ENCODE data around the gene CAPN10.

Gene CAPN10

DNA sequence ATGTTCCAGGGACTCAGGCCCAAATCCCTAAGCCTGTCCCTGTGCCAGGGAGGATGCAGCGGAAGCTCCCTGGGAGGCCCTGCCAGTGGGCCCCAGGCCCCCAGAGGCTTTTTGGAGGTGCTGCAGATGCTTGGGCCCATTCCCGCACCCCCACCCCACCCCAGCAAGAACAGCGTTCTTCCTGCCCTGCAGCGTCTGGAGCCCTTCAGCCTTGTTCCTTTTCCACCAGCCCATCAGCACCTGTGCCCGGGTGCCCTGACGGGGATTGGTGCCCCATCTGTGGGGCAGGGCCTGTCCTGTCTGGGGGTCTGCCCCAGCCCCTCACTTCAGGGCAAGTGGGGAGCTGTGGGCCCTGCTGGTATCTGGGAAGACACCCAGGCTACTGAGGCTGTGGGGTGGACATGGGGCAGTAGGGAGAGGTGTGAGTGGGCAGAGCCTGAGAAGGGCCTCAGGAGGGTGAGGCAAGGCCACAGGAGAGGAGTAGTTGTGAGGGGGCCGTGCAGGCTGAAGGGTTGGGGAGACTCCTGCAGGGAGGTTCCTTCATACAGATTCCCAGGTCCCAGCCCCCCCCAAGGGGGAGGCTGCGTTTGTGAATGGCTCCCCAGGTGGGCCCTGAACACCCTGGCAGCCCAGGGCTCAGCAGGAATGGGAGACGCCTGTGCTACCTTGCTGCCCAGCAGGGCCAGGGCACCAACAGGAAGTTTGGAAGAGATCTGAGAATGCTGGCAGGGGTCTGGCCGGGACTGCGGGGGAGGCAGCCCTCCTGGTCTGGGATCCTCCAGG lies 15.8 kb upstream of the CAPN10 start:
- no peaks in the 10 kb centered on the region for H3K36me3 ChIP-seq (ENCODE audit: insufficient read depth, low read length)
- H3K27ac ChIP-seq, result no peak overlapping the region
- no peaks in the 10 kb centered on the region for H3K9me3 ChIP-seq (ENCODE audit: low read depth, low read length)
- no peak overlapping the region for H3K4me3 ChIP-seq
- TF ChIP-seq FOXP2 (optimal IDR thresholded peaks at IDR 0.05; ENCODE audit: control extremely low read depth, extremely low read length, insufficient read depth) (no peak), EZH2 (IDR thresholded peaks at IDR 0.05) (no peak)
- H3K9ac ChIP-seq (ENCODE audit: insufficient read length), result no peak overlapping the region
- no peak for DNase-seq (ENCODE audit: low read depth, low spot score)

DNA sequence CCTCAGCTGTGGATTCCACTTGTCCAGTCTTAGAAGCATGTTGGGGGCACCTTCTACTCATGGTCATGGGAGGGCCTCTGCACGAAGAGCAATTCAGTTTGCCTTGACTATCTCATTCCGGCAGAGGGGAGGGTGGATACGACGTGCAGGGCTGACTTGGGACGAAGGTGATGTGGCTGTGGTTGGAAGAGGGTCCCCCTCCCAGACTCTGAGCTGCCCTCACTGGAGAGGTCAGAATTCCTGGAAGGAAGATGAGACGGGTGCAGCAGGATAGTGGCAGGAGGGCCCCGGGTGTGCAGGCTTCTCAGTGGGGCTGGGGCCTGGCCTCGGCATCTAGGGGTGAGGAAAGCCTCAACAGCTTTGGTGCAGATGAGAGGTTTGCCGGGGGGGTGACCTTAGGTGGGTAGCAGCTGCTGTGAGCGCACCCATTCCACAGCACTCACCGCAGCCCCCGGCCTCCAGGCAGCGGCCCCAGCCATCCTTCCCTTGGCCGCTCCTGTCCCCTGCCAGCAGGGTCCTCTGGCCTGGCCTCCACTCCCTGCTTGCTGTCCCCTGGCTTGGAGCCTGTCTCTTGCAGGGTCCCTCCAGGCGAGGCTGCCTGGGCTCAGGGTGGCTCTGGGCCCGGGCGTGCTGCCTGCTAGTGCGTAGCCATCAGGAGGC lies 15.1 kb upstream of the CAPN10 start:
- H3K4me3 ChIP-seq, result no peak overlapping the region
- no peak for DNase-seq (ENCODE audit: low read depth, low spot score)
- no peak overlapping the region for H3K27ac ChIP-seq
- no peak for TF ChIP-seq FOXP2 (optimal IDR thresholded peaks at IDR 0.05; ENCODE audit: control extremely low read depth, extremely low read length, insufficient read depth)
- H3K9ac ChIP-seq (ENCODE audit: insufficient read length), result no peak overlapping the region
- no peaks in the 10 kb centered on the region for H3K36me3 ChIP-seq (ENCODE audit: insufficient read depth, low read length)
- no peaks in the 10 kb centered on the region for H3K9me3 ChIP-seq (ENCODE audit: low read depth, low read length)

DNA sequence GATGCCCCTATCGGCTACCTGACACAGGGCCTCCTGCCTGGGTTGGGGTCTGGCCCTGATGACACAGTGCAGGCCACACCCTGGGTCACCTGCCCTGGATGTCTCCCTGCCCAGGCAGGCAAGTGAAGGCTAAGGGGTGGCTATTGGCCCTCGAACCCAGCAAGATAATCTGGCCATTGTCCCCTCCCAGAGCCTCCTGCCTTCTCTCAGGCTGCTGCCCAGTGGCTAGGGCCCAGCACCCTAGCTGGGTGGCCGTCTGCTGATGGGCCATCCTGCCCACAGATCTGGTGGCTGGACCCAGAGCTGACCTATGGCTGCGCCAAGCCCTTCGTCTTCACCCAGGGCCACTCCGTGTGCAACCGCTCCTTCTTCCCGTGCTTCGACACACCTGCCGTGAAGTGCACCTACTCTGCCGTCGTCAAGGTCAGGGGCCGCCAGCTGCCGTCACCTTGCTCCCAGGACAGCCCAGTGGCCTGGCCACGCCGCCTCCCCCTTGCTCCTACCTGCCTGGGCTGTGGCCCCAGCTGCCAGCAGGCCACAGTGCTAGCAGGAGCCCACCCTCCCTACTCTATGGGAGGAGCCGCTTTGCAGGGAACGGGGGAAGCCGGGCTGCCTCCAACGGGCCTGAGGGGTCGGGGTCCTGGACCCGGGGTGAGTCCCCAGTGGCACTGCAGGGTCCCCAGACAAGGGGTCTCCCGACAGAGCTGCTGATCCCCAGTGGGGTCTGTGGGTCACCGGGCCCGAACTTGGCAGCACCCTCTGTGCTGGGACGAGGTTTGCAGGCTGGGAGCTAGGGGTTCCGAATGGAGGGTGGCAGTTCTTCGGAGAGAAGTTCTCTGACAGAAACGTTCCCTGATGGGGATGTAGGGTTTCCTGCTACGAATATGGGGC lies 14.1 kb upstream of the CAPN10 start:
- no peak overlapping the region for H3K4me3 ChIP-seq
- H3K27ac ChIP-seq, result no peak overlapping the region
- H3K9ac ChIP-seq (ENCODE audit: insufficient read length), result no peak overlapping the region
- TF ChIP-seq EZH2 (IDR thresholded peaks at IDR 0.05), result no peak
- TF ChIP-seq FOXP2 (optimal IDR thresholded peaks at IDR 0.05; ENCODE audit: control extremely low read depth, extremely low read length, insufficient read depth), result no peak
- TF ChIP-seq POLR2AphosphoS5 (IDR thresholded peaks at IDR 0.05; ENCODE audit: borderline replicate concordance, low read depth, low read length), result no peak
- no peak for DNase-seq (ENCODE audit: low read depth, low spot score)
- no peaks in the 10 kb centered on the region for H3K9me3 ChIP-seq (ENCODE audit: low read depth, low read length)
- no peaks in the 10 kb centered on the region for H3K36me3 ChIP-seq (ENCODE audit: insufficient read depth, low read length)

DNA sequence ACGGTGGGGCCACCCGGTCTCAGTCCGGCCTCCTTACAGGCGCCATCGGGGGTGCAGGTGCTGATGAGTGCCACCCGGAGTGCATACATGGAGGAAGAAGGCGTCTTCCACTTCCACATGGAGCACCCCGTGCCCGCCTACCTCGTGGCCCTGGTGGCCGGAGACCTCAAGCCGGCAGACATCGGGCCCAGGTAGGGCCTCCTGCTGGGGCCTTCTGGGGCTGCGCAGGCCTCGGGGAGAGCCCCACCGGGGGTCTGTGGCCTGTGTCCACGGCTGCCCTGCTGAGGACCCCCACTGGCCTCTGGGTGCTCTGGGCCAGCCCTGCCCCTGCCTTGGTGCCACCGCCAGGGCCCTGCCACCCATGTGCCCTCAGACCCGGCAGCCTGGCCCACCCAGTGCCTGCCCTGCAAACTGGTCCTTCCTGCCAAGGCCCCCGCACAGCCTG lies 13.4 kb upstream of the CAPN10 start:
- Histone ChIP-seq H3K36me3 (ENCODE audit: insufficient read depth, low read length) (no peaks in the 10 kb centered on the region), H3K9me3 (ENCODE audit: low read depth, low read length) (no peaks in the 10 kb centered on the region), H3K27ac (no peak overlapping the region), H3K9ac (ENCODE audit: insufficient read length) (no peak overlapping the region), H3K4me3 (no peak overlapping the region)
- TF ChIP-seq EZH2 (IDR thresholded peaks at IDR 0.05), result no peak
- TF ChIP-seq POLR2AphosphoS5 (IDR thresholded peaks at IDR 0.05; ENCODE audit: borderline replicate concordance, low read depth, low read length), result no peak
- TF ChIP-seq FOXP2 (optimal IDR thresholded peaks at IDR 0.05; ENCODE audit: control extremely low read depth, extremely low read length, insufficient read depth), result no peak
- no peak for DNase-seq (ENCODE audit: low read depth, low spot score)

DNA sequence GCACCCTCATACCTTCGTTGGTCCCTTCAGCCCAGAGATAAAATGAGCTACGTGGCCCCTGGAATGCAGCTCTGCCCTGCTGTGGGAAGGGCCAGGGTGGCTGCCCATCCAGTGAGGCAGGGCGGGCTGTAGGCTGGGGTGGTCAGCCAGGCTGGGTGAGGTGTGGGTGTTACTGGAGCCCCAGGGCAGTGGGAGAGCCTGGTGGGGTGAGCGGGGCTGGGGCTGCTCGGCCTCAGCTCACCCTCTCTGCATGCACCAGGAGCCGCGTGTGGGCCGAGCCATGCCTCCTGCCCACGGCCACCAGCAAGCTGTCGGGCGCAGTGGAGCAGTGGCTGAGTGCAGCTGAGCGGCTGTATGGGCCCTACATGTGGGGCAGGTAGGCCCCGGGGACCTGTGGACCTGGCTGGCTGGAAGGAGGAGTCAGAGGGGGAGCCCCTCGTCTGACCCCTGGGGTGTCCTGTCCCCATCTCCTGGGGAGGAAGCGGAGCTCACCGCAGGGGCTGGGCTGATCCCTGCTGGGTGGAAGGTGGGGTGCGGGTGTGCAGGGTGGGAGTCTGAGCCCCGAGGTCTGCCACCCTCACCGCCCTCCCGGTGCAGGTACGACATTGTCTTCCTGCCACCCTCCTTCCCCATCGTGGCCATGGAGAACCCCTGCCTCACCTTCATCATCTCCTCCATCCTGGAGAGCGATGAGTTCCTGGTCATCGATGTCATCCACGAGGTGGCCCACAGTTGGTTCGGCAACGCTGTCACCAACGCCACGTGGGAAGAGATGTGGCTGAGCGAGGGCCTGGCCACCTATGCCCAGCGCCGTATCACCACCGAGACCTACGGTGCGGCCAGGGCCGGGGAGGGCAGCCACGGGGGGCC lies 12.8 kb upstream of the CAPN10 start:
- no peak for DNase-seq (ENCODE audit: low read depth, low spot score)
- H3K9ac ChIP-seq (ENCODE audit: insufficient read length), result no peak overlapping the region

GRCh38 chr2:240574386-240575100 lies 12.0 kb upstream of the CAPN10 start:
- no peaks in the 10 kb centered on the region for H3K9me3 ChIP-seq (ENCODE audit: low read depth, low read length)
- H3K9ac ChIP-seq (ENCODE audit: insufficient read length), result no peak overlapping the region
- no peak overlapping the region for H3K27ac ChIP-seq
- H3K36me3 ChIP-seq (ENCODE audit: insufficient read depth, low read length), result no peaks in the 10 kb centered on the region
- no peak overlapping the region for H3K4me3 ChIP-seq
- no peak for TF ChIP-seq FOXP2 (optimal IDR thresholded peaks at IDR 0.05; ENCODE audit: control extremely low read depth, extremely low read length, insufficient read depth)
- no peak for TF ChIP-seq POLR2AphosphoS5 (IDR thresholded peaks at IDR 0.05; ENCODE audit: borderline replicate concordance, low read depth, low read length)
- TF ChIP-seq EZH2 (IDR thresholded peaks at IDR 0.05), result no peak
- no peak for DNase-seq (ENCODE audit: low read depth, low spot score)

More for the DNA sequence above, 12.8 kb upstream of the CAPN10 start:
- H3K36me3 ChIP-seq (ENCODE audit: insufficient read depth, low read length), result no peaks in the 10 kb centered on the region
- H3K9me3 ChIP-seq (ENCODE audit: low read depth, low read length), result no peaks in the 10 kb centered on the region
- no peak overlapping the region for H3K27ac ChIP-seq
- no peak overlapping the region for H3K4me3 ChIP-seq
- TF ChIP-seq FOXP2 (optimal IDR thresholded peaks at IDR 0.05; ENCODE audit: control extremely low read depth, extremely low read length, insufficient read depth), result no peak
- TF ChIP-seq POLR2AphosphoS5 (IDR thresholded peaks at IDR 0.05; ENCODE audit: borderline replicate concordance, low read depth, low read length), result no peak
- TF ChIP-seq EZH2 (IDR thresholded peaks at IDR 0.05), result no peak
